ENCODE data around the gene GRB10.

Gene GRB10

GRCh38 chr7:50788382-50788781 lies 5.7 kb upstream of the GRB10 start:
- peaks cover 53 to 96% (median 85%) of the 10 kb centered on the region in 11 experiments; a peak in 21 of 22 replicates for H4K20me1 ChIP-seq
- H3K27ac ChIP-seq: no peak overlapping the region
- TF ChIP-seq Cebpa-rat (IDR thresholded peaks at IDR 0.05): no peak
- no peak overlapping the region for H3K9ac ChIP-seq
- peaks cover 7 to 56% (median 39%) of the 10 kb centered on the region in 11 experiments; a peak in 21 of 22 replicates for H3K36me3 ChIP-seq
- peak overlapping the region in 9 of 11 experiments; percentile 2 to 43 (median 30); a peak in 8 of 22 replicates for H3K4me2 ChIP-seq
- H3K4me3 ChIP-seq: no peak overlapping the region; a peak in 1 of 20 replicates
- H3K4me1 ChIP-seq: peaks cover 27 to 44% (median 37%) of the 10 kb centered on the region in 10 experiments
- no peaks in the 10 kb centered on the region for H3K27me3 ChIP-seq
- peaks cover 16 to 48% (median 28%) of the 10 kb centered on the region in 11 experiments for H3K9me3 ChIP-seq (replicated peaks in 1 of 11)

DNA sequence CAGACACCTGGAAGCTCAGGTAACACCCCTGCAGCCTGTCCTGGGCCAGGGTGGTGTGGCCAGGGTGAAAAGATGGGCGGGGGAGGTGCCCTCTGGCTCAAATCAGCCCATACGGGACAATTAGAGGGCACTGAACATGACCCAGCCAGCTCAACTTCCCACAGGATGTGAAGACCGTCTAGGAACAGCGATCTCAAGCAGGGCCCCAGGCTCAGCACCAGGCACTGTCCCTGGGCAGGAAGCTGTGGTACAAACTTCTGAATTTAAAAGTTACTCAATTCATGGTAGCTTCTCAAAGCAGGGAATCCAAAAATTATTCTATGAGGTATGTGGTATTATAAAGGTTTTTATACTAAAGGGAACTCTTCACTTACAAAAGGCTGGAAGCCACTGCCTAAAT lies 5.1 kb upstream of the GRB10 start:
- Histone ChIP-seq H3K9me3 (replicated peaks in 1 of 11) (peaks cover 16 to 53% (median 28%) of the 10 kb centered on the region in 11 experiments), H3K4me1 (peaks cover 28 to 49% (median 41%) of the 10 kb centered on the region in 10 experiments), H4K20me1 (peaks cover 59 to 100% (median 91%) of the 10 kb centered on the region in 11 experiments), H3K36me3 (peaks cover 7 to 56% (median 39%) of the 10 kb centered on the region in 11 experiments; a peak in 21 of 22 replicates), H3K4me3 (no peak overlapping the region), H3K27ac (no peak overlapping the region), H3K27me3 (no peaks in the 10 kb centered on the region), H3K4me2 (peak overlapping the region in 9 of 11 experiments; percentile 2 to 43 (median 30); a peak in 11 of 22 replicates), H3K9ac (no peak overlapping the region)
- no peak for TF ChIP-seq Cebpa-rat (IDR thresholded peaks at IDR 0.05)

GRCh38 chr7:50785346-50785745 lies 2.6 kb upstream of the GRB10 start:
- peaks cover 74 to 100% (median 99%) of the 10 kb centered on the region in 11 experiments for H4K20me1 ChIP-seq

GRCh38 chr7:50783801-50784507 lies 1.3 kb upstream of the GRB10 start:
- no peak overlapping the region for H3K4me3 ChIP-seq
- peak overlapping the region in 8 of 11 experiments; percentile 78 to 90 (median 86); a peak in 13 of 22 replicates for H3K4me2 ChIP-seq
- peaks cover 7 to 54% (median 33%) of the 10 kb centered on the region in 11 experiments; a peak in 21 of 22 replicates for H3K36me3 ChIP-seq
- peaks cover 86 to 100% (median 100%) of the 10 kb centered on the region in 11 experiments for H4K20me1 ChIP-seq
- no peak overlapping the region for H3K27ac ChIP-seq
- H3K4me1 ChIP-seq: peaks cover 24 to 59% (median 45%) of the 10 kb centered on the region in 10 experiments
- peaks cover 12 to 47% (median 23%) of the 10 kb centered on the region in 11 experiments for H3K9me3 ChIP-seq (replicated peaks in 1 of 11)
- no peak for TF ChIP-seq Cebpa-rat (IDR thresholded peaks at IDR 0.05)
- peaks cover 0 to 5% (median 0%) of the 10 kb centered on the region in 11 experiments; a peak in 5 of 22 replicates for H3K27me3 ChIP-seq
- no peak overlapping the region for H3K9ac ChIP-seq

More at GRCh38 chr7:50785346-50785745, 2.6 kb upstream of the GRB10 start:
- Histone ChIP-seq H3K4me1 (peaks cover 26 to 55% (median 43%) of the 10 kb centered on the region in 10 experiments), H3K4me2 (0 out of 22 replicates have a peak overlapping the region, but pooled peaks of 1 of the 11 experiments have one; percentile 22), H3K4me3 (no peak overlapping the region), H3K9ac (no peak overlapping the region), H3K27ac (no peak overlapping the region), H3K36me3 (peaks cover 7 to 56% (median 39%) of the 10 kb centered on the region in 11 experiments; a peak in 21 of 22 replicates), H3K27me3 (peaks cover 0 to 5% (median 0%) of the 10 kb centered on the region in 11 experiments; a peak in 5 of 22 replicates), H3K9me3 (replicated peaks in 1 of 11) (peaks cover 16 to 57% (median 28%) of the 10 kb centered on the region in 11 experiments)
- no peak for TF ChIP-seq Cebpa-rat (IDR thresholded peaks at IDR 0.05)

DNA sequence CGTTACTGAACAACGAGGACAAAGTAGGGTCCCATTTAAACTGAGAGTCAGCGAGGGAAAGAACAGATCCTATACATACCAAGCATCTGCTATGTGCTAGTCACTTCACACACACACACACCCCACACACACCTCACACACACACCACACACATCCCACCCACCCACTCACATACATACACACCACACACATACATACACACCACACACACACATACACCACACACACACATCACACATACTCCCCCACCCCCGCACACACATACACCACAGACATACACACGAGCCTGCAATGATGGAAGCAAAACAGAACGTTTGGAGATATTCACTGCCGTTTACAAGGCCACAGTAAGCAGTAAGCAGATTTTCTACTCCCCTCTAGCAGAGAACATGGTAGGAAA lies 607 bp upstream of the GRB10 start:
- H3K9me3 ChIP-seq (replicated peaks in 1 of 11): peaks cover 5 to 44% (median 21%) of the 10 kb centered on the region in 11 experiments
- peak overlapping the region; percentile 78 to 91 (median 87); a peak in 21 of 22 replicates for H3K4me2 ChIP-seq
- peak overlapping the region in 6 of 11 experiments; percentile 21 to 74 (median 62); a peak in 8 of 22 replicates for H3K9ac ChIP-seq
- peaks cover 7 to 54% (median 33%) of the 10 kb centered on the region in 11 experiments; a peak in 21 of 22 replicates for H3K36me3 ChIP-seq
- TF ChIP-seq Cebpa-rat (IDR thresholded peaks at IDR 0.05): no peak
- peak overlapping the region; percentile 56 to 75 (median 66); a peak in 18 of 20 replicates for H3K4me3 ChIP-seq
- no peak overlapping the region for H3K27ac ChIP-seq
- H4K20me1 ChIP-seq: peaks cover 91 to 100% (median 99%) of the 10 kb centered on the region in 11 experiments
- H3K27me3 ChIP-seq: peaks cover 0 to 5% (median 0%) of the 10 kb centered on the region in 11 experiments; a peak in 5 of 22 replicates
- peaks cover 24 to 58% (median 45%) of the 10 kb centered on the region in 10 experiments for H3K4me1 ChIP-seq

DNA sequence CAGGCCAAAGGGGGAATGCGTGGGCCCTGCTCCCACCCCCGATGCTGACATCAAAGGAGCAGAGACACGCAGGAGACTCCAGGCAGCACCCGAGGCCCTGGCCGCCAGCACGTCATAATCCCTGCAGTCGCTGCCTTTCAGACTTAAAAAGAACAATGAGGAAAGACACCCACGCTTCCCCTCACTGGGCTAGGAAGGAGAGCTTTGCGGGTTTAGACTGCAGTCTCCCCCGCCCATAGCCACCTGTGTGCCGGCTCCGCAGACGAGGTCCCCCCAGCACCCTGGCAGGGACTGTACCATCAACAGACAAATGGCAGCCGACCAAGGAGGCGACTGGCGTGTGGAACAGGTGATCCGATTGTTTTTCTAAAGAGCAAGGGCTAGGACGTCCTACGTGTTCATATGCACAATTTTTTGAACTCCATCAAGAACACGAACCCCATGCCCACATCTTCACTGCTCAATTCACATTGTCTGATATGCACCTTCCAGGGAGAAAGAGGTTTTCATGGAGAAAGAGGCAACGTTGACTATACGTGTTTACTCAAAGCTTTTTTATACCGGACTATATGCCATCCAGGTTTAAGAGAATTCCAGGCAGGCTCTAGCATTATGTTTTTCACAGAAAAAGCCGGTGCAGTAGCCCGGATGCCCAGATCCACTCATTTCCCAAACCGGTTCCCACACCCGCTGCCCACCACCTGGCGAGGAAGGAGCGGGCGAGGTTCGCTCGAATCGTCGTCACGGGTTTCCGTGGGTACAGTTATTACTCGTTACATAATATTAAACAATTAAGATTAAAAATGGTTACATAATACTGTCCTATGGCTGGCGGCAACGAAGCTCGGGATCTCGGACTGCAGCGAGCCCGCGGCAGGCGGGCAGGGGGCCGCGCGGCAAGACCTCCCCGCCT lies 1.1 kb downstream of the GRB10 start:
- TF ChIP-seq Cebpa-rat (IDR thresholded peaks at IDR 0.05): no peak
- Histone ChIP-seq H3K36me3 (peaks cover 6 to 49% (median 31%) of the 10 kb centered on the region in 11 experiments; a peak in 21 of 22 replicates), H4K20me1 (peaks cover 80 to 97% (median 92%) of the 10 kb centered on the region in 11 experiments), H3K27ac (peak overlapping the region in 1 of 11 experiments; percentile 44; a peak in 3 of 22 replicates), H3K4me2 (peak overlapping the region; percentile 78 to 91 (median 87)), H3K9me3 (replicated peaks in 1 of 11) (peaks cover 5 to 36% (median 17%) of the 10 kb centered on the region in 11 experiments; a peak in 20 of 22 replicates), H3K27me3 (peaks cover 0 to 5% (median 0%) of the 10 kb centered on the region in 11 experiments; a peak in 5 of 22 replicates), H3K4me1 (peaks cover 15 to 49% (median 38%) of the 10 kb centered on the region in 10 experiments), H3K4me3 (peak overlapping the region; percentile 56 to 75 (median 66)), H3K9ac (peak overlapping the region in 10 of 11 experiments; percentile 18 to 74 (median 60); a peak in 12 of 22 replicates)

- Histone ChIP-seq H3K27ac (no peak overlapping the region), H3K9ac (no peak overlapping the region), H3K9me3 (replicated peaks in 1 of 11) (peaks cover 5 to 40% (median 23%) of the 10 kb centered on the region in 11 experiments; a peak in 20 of 22 replicates), H3K27me3 (peaks cover 0 to 5% (median 0%) of the 10 kb centered on the region in 11 experiments; a peak in 5 of 22 replicates), H3K36me3 (peaks cover 6 to 52% (median 35%) of the 10 kb centered on the region in 11 experiments; a peak in 21 of 22 replicates), H4K20me1 (peaks cover 75 to 97% (median 92%) of the 10 kb centered on the region in 11 experiments), H3K4me3 (no peak overlapping the region), H3K4me2 (peak overlapping the region in 10 of 11 experiments; percentile 78 to 91 (median 86); a peak in 16 of 22 replicates), H3K4me1 (peaks cover 15 to 49% (median 38%) of the 10 kb centered on the region in 10 experiments)
- no peak for TF ChIP-seq Cebpa-rat (IDR thresholded peaks at IDR 0.05)
Observed at GRCh38 chr7:50780436-50780835, 2.3 kb downstream of the GRB10 start.
